Chondrocyte (in vitro differentiated cells): ENCODE results near the gene SPTBN1. TPM values are rescaled to one million over a fixed set of nuclear protein-coding genes. Genes with fewer than 3 reads are reported as not detected.

Experiments
- DNase-seq: peaks from one replicate; pipeline ENCODE4 v3.0.0; 2021; ENCODE audit warnings: mixed read lengths, low spot score
- H3K27ac Mint-ChIP-seq: one replicate; pipeline ENCODE4 v1.8.0; 2021; ENCODE audit warnings: mild to moderate bottlenecking, moderate library complexity, mixed read lengths; ENCODE audit not compliant: unreplicated experiment
- H3K27me3 Mint-ChIP-seq: 2 replicates; pipeline ENCODE4 v1.8.0; 2021; ENCODE audit warnings: low read depth, mixed read lengths
- H3K36me3 Mint-ChIP-seq: 2 replicates; pipeline ENCODE4 v1.8.0; 2021; ENCODE audit warnings: low read depth, mixed read lengths
- H3K4me1 Mint-ChIP-seq: 2 replicates; pipeline ENCODE4 v1.8.0; 2021; ENCODE audit warnings: low read depth, mild to moderate bottlenecking, mixed read lengths
- H3K4me3 Mint-ChIP-seq: one replicate; pipeline ENCODE4 v1.8.0; 2021; ENCODE audit warnings: mild to moderate bottlenecking, moderate library complexity, mixed read lengths; ENCODE audit not compliant: unreplicated experiment
- H3K9me3 Mint-ChIP-seq: 2 replicates; pipeline ENCODE4 v1.8.0; 2021; ENCODE audit warnings: low read depth, mixed read lengths
- total RNA-seq: library from RNA; stranded (reverse); gene quantifications from 3 replicates; pipeline ENCODE4 v1.2.1, GENCODE V29; 2021
- TF ChIP-seq, protein P1 (sequence below): fragments of 200-600 bp; sonication (generic); IDR thresholded peaks from 2 replicates; pipeline ENCODE4 v1.5.0; 2021; ENCODE audit warnings: antibody characterized with exemption, mild to moderate bottlenecking, moderate library complexity

Gene SPTBN1
- total RNA-seq, 1 donor from 2014 or later = 297 TPM

DNA sequence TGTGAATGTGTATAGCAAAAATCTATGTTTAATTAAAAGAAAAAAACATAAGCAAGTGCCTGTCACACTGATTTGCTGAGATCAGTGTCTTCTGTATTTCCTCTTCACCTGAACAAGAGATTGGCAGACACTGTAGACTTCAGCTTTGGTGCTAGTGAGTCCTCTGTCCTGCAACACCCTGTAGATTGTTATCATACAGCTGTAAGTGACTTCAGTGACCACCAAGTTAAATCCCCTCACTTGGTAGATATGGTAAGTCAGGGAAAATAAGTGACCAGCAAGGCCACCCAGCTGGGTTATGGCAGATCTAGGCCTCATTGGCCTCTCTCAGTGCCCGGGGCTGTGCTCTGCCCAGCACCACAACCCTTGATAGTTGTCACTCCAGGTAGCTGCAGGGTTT is 147.7 kb downstream of the SPTBN1 start:
- Mint-ChIP-seq H3K4me1 (peaks cover 89% of the 10 kb centered on the region), H3K27me3 (no peaks in the 10 kb centered on the region), H3K9me3 (no peaks in the 10 kb centered on the region), H3K4me3 (no peak overlapping the region), H3K36me3 (peaks cover 9% of the 10 kb centered on the region), H3K27ac (no peak overlapping the region)
- DNase-seq = no peak
- TF ChIP-seq, protein P1, sequence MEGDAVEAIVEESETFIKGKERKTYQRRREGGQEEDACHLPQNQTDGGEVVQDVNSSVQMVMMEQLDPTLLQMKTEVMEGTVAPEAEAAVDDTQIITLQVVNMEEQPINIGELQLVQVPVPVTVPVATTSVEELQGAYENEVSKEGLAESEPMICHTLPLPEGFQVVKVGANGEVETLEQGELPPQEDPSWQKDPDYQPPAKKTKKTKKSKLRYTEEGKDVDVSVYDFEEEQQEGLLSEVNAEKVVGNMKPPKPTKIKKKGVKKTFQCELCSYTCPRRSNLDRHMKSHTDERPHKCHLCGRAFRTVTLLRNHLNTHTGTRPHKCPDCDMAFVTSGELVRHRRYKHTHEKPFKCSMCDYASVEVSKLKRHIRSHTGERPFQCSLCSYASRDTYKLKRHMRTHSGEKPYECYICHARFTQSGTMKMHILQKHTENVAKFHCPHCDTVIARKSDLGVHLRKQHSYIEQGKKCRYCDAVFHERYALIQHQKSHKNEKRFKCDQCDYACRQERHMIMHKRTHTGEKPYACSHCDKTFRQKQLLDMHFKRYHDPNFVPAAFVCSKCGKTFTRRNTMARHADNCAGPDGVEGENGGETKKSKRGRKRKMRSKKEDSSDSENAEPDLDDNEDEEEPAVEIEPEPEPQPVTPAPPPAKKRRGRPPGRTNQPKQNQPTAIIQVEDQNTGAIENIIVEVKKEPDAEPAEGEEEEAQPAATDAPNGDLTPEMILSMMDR = no peak

DNA sequence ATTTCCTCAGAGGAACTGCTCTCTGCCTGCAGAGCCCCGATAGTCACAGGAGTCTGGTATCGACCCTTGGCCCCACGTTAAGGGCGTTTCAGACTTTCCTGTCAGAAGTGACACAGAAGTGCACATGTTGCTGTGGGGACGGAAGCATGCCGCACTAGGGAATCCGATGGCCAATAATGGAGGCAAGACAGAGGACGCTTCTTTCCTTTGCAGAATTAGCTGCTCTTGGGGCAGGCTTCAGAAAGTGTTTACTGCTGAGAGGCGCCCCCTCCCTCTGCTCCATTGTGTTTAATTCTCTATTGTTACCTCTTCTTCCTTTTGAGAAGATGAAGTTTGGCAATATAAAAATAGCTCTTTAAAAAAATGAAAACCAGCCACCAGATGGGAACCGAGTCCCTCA is 148.7 kb downstream of the SPTBN1 start:
- H3K27ac Mint-ChIP-seq = peak overlapping the region; percentile 58
- H3K27me3 Mint-ChIP-seq = no peaks in the 10 kb centered on the region
- no peak for DNase-seq
- H3K4me1 Mint-ChIP-seq = peaks cover 89% of the 10 kb centered on the region
- no peaks in the 10 kb centered on the region for H3K9me3 Mint-ChIP-seq
- H3K36me3 Mint-ChIP-seq = peaks cover 5% of the 10 kb centered on the region
- no peak overlapping the region for H3K4me3 Mint-ChIP-seq
- TF ChIP-seq, protein P1 = no peak

DNA sequence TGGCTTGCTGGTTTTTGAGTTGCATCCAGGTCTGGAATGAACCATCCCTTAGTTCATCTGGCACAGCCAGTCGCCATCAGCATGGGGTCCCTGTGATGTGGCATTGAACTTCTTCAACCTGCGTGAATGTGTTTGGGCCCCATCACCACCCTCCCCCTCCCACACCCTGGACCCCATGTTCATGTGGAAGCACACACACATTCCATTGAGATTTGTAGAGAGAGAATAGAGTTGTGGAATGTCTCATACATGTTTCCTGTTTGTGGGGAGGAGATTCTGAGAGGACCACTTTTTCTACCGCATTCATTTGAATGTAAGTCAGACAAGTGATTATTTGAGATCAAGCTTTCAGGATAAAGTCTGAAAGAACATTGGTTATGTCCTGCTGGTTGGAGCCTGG is 149.7 kb downstream of the SPTBN1 start:
- Mint-ChIP-seq H3K27ac (peak overlapping the region; percentile 43), H3K9me3 (no peaks in the 10 kb centered on the region), H3K27me3 (no peaks in the 10 kb centered on the region), H3K4me3 (no peak overlapping the region), H3K4me1 (peaks cover 87% of the 10 kb centered on the region), H3K36me3 (peaks cover 5% of the 10 kb centered on the region)
- no peak for DNase-seq
- TF ChIP-seq, protein P1 = no peak

DNA sequence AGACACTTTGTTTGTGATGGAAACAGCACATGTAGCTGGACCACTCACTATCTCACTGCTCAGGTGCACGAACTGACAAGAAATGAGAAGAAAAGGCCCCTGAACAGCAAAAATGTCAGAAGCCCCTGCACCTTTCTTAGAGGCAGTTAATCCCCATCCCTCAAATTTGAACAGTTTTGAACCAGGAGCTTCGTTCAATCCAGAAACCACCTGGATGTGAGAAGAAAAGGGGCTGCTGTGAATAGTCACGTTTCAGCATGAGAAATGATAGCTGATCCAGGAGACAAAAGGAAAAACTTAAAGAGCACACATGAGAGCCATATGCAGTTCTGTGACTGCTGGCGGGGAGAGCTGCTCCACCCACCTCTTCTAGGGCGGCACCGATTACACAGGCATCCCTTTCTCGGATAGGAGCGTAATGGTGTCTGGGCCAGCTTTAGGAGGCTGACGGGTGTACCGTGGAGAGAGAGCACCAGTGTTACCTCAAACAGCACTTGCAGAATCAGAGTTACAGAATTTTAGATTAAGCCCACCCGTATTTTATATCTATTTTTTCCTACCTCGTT is 150.3 kb downstream of the SPTBN1 start:
- Mint-ChIP-seq H3K9me3 (no peaks in the 10 kb centered on the region), H3K4me3 (no peak overlapping the region), H3K4me1 (peaks cover 81% of the 10 kb centered on the region), H3K36me3 (peaks cover 5% of the 10 kb centered on the region), H3K27me3 (no peaks in the 10 kb centered on the region), H3K27ac (peak overlapping the region; percentile 45)
- no peak for DNase-seq
- TF ChIP-seq, protein P1 = no peak

DNA sequence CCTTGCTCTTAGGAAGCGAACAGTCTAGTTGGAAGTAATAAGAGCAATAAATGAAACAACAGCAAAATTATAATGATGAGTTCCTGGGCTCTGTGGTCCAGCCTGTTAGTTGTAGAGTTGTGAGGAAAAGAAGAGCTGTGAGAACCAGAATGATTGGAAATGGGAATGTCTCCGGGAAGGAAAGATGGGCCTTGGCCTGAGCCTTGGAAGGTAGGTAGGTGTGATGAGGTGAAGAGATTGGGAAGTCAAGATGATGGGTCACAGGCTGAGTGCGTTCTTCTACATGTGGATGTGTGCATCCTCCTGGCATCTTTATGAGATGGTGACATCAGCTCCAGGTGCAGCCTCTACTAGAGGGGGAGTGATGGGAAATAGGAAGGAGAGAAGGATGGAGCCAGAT is 152.1 kb downstream of the SPTBN1 start:
- H3K9me3 Mint-ChIP-seq = no peaks in the 10 kb centered on the region
- peak overlapping the region; percentile 0 for H3K27ac Mint-ChIP-seq
- DNase-seq = no peak
- TF ChIP-seq, protein P1 = no peak
- no peak overlapping the region for H3K4me3 Mint-ChIP-seq
- peaks cover 8% of the 10 kb centered on the region for H3K36me3 Mint-ChIP-seq
- peaks cover 75% of the 10 kb centered on the region for H3K4me1 Mint-ChIP-seq
- H3K27me3 Mint-ChIP-seq = no peaks in the 10 kb centered on the region
